SW 1271 (cell line): Measurements from ENCODE around the gene SUN1.
"Not testable (repeated sequence)": the region's sequence is repeated elsewhere in the genome, so short reads cannot be mapped to it uniquely, and the experiment has no call there.

Experiments
- DNase-seq, 2 experiments: peaks; one replicate each; lab custom pipeline; 2025; lab: John Stamatoyannopoulos, UW

Gene SUN1

GRCh38 chr7:855686-856369, 23.6 kb downstream of the SUN1 start:
- DNase-seq: no peak

GRCh38 chr7:856444-857095, 24.3 kb downstream of the SUN1 start:
- DNase-seq: no peak

- no peak for DNase-seq
Measured at GRCh38 chr7:857661-858060, 25.4 kb downstream of the SUN1 start.

GRCh38 chr7:859359-860030, 27.2 kb downstream of the SUN1 start:
- DNase-seq: no peak

GRCh38 chr7:860149-860548, 27.9 kb downstream of the SUN1 start:
- DNase-seq: no peak

GRCh38 chr7:861222-861621, 28.9 kb downstream of the SUN1 start:
- no peak for DNase-seq

GRCh38 chr7:862157-862556, 29.9 kb downstream of the SUN1 start:
- no peak for DNase-seq

- no peak for DNase-seq
Measured at GRCh38 chr7:863106-863505, 30.8 kb downstream of the SUN1 start.

GRCh38 chr7:865921-866320, 33.6 kb downstream of the SUN1 start:
- no peak for DNase-seq

- no peak for DNase-seq
Measured at GRCh38 chr7:867001-867405, 34.7 kb downstream of the SUN1 start.

GRCh38 chr7:867406-868188, 35.3 kb downstream of the SUN1 start:
- peak; percentile 26 to 36 for DNase-seq

- no peak for DNase-seq
Measured at GRCh38 chr7:868189-868486, 35.9 kb downstream of the SUN1 start.

GRCh38 chr7:869348-869747, 37.1 kb downstream of the SUN1 start:
- no peak for DNase-seq

GRCh38 chr7:871900-872537, 39.7 kb downstream of the SUN1 start:
- DNase-seq: no peak

GRCh38 chr7:872685-873084, 40.4 kb downstream of the SUN1 start:
- not testable (repeated sequence) for DNase-seq

GRCh38 chr7:873367-874002, 41.2 kb downstream of the SUN1 start:
- peak; percentile 64 to 79 for DNase-seq

- no peak for DNase-seq
Measured at GRCh38 chr7:874031-874749, 41.9 kb downstream of the SUN1 start.

- DNase-seq: no peak
Measured at GRCh38 chr7:875051-875450, 42.8 kb downstream of the SUN1 start.

- DNase-seq: no peak
Measured at GRCh38 chr7:875476-876076, 43.3 kb downstream of the SUN1 start.

- peak; percentile 82 to 89 for DNase-seq
Measured at GRCh38 chr7:876077-876971, 44.0 kb downstream of the SUN1 start, which contains the start of gene GET4. Gene GET4, plus strand, starts transcription at chr7:876554. Its CDS starts 92 bp downstream, at chr7:876646.
